HG03457 (cell line): Measurements from ENCODE around the gene PLA2R1.

Experiments used
- ATAC-seq: cut with Tn5 transposase; IDR thresholded peaks from one replicate; pipeline ENCODE4 v1.9.1; 2021; ENCODE audit warnings: moderate number of reproducible peaks; ENCODE audit not compliant: unreplicated experiment

Gene PLA2R1

GRCh38 chr2:160033732-160034392 is 28.6 kb downstream of the PLA2R1 start:
- ATAC-seq = no peak

DNA sequence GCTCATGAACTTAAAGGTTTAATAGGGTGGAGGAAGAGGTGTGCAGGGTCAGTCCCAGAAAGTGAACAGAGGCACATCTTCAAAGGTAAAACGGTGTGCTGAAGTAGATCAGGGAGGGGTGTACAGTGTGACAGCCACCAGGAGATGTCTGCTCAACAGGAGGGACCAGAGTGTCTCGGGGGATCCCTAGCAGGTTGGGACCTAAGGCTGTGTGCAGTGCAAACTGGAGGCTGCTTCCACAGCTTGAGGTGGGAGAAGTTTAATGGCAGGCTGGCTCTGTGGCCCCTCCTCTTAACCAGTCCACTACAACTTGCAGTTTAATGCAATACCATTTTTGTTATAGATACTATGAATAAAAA is 33.2 kb downstream of the PLA2R1 start:
- ATAC-seq = no peak

- ATAC-seq = no peak
Observed at GRCh38 chr2:160028431-160029269, 33.8 kb downstream of the PLA2R1 start.

DNA sequence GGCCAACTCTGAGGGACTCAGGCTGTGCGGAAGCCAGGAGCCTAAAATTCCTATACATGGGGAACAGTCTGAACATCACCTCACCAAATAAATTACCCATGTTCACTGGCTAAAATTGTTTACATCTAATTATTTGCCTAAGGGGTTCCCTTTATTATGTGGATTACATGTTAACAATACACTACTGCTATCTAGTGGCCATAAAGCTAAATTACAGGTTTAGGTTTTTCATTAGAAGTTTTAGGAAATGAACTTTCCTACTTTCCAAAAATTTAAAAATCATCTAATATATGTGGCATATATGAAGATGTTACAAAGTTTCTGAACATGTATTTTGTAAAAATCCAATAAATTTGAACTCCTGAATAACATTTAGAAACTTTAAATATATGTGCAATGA is 40.3 kb downstream of the PLA2R1 start:
- no peak for ATAC-seq

- no peak for ATAC-seq
Observed at GRCh38 chr2:160019374-160020090, 42.9 kb downstream of the PLA2R1 start.

DNA sequence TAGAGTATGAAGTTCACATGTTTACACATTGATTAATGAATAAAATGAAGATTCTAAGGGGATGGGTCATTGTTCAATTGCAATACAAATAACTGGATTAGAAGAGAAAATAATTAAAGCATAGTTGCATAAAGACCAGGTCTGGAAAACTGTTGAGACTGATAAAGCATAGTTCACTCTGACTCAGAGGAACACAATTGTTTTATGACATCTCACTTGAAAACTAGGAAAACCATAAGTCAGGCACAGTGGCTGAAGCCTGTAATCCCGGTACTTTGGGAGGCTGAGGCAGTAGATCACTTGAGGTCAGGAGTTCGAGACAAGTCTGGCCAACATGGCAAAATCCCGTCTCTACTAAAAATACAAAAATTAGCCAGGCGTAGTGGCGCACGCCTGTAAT is 46.7 kb downstream of the PLA2R1 start:
- ATAC-seq = no peak

DNA sequence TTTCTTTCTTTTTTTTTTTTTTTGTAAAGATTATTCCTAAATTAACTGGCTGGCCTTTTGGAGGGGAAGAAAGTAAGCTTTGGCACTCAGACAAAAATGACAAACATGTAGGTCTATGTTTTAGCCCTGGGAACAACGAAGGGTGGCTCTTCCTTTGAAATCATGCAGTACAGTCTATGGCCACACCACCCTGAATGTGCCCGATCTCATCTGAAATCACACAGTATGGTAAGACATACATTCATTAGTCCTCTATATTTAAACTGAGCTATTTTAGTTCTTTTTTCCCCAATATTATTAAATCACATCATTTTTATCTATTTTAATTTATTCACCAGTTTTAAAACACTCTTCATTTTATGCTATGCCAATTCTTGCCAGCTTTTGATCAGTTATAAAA is 48.2 kb downstream of the PLA2R1 start:
- no peak for ATAC-seq

- ATAC-seq = no peak
Observed at GRCh38 chr2:160010361-160011145, 51.9 kb downstream of the PLA2R1 start.

- ATAC-seq = no peak
Observed at GRCh38 chr2:160007111-160007510, 55.3 kb downstream of the PLA2R1 start.

GRCh38 chr2:160006475-160006874 is 55.9 kb downstream of the PLA2R1 start:
- no peak for ATAC-seq

- no peak for ATAC-seq
Observed at GRCh38 chr2:160005908-160006307, 56.5 kb downstream of the PLA2R1 start.

- no peak for ATAC-seq
Observed at GRCh38 chr2:160005476-160005875, 56.9 kb downstream of the PLA2R1 start.

DNA sequence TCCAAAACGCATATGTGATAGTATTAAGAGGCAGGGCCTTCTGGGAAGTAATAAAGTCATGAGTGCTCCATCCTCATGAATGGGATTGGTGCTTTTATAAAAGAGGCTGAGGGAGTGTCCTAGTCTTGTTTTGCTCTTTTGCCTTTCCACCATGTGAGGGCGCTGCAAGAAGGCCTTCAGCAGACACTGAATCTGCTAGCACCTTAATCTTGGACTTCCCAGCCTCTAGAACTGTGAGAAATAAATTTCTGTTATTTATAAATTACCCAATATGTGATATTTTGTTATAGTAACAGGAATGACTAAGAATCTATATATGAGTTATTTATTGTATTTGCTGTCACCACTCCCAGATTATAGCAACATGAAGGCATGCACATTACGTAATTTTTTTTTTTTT is 63.5 kb downstream of the PLA2R1 start:
- no peak for ATAC-seq

DNA sequence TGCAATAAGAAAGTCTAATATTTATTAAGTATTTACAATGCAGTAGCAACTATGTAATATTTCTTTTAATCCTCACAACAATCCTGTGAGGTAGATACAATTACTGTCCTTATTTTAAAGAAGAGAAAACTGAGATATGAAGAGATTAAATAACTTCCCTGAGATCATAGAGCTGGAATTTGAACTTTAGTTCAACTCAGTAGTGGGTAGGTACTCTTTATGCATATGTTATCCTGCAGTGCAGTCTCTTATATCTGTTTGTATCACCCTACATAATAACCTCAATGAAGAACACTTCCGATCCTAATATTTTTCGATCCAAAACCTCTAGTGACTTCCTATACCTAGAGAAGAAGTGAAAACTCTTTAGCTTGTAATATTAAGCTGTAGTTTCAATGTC is 64.2 kb downstream of the PLA2R1 start:
- ATAC-seq = no peak

DNA sequence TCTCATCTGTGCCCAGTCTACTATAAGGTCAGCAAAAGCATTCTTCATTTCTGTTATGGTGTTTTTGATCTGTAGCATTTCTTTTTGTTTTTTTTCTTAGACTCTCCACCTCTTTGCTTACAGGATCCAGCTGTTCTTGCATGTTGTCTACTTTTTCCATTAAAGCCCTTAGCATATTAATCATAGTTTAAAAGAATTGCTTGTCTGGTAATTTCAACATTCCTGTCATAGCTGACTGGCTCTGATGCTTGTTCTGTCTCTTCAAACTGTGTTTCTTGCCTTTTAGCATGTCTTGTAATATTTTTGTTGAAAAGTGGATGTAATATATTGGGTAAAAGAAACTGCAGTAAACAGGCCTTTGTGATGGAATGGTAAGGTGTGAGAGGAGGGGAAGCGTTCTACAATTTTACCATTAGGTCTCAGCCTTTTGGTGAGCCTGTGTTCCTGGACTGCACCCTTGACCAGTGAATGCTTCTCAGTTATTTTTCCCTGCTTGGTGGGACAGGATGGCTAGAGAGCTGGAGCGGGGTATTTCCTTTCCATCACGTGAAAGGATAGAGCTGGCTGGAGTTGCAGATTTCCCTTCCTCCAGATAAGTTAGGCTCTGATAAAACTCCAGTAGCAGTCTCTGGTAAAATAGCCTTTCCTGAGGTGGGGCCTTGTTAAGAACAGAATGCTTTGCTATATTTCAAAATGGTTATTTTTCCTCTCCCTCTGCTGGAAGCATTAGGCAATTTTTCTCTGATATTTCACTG is 65.4 kb downstream of the PLA2R1 start:
- ATAC-seq = no peak

DNA sequence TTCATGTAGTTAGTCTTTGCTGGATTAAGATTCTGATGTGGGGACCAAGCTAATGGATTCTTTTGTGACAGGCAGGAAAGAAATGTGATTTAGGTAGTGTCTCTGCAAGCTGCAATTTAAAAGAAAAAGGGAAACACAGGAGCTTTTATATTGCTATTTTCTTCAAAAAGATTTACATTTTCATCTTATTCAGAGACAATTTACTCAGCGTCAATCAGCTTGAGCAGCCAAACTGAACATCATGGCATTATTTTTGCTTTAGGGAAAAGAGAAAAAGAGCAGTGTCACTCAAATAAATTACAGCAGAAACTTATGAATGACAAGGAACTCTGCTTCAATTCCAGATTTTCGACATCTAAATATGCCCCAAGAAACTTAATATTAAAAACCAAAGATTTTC is 67.4 kb downstream of the PLA2R1 start:
- ATAC-seq = no peak

DNA sequence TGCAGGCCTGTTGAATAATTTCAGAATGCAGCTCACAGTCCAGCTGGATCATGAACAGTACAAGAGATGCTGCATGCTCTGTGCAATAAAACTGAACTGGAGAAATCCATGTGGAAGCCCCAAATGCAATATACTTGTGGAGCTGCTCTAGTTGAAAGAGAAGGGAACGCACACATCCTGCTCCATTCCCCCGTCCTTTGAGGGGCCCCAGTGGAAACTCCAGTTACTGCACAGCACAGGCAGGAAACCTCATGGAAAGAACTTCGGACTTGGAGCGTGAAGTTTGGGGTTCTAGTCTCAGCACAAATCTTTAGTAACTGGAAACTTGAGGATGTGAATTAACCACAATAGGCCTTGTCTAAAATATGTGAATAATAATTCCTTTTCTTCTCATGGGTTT is 73.2 kb downstream of the PLA2R1 start:
- ATAC-seq = no peak

GRCh38 chr2:159988412-159988970 is 73.9 kb downstream of the PLA2R1 start:
- ATAC-seq = no peak

GRCh38 chr2:159987181-159987580 is 75.2 kb downstream of the PLA2R1 start:
- ATAC-seq = no peak

GRCh38 chr2:159985656-159986055 is 76.8 kb downstream of the PLA2R1 start:
- ATAC-seq = no peak
